OCI-LY7 (cell line): ENCODE data around the gene TRA2B. TPM values are rescaled to one million over a fixed set of nuclear protein-coding genes. Genes with fewer than 3 reads are reported as not detected.

Experiments used
- BruUV-seq: library from RNA; stranded (reverse); fragments of 400-500 nt; replicated peaks from 2 replicates; lab custom pipeline; 2021; lab: Mats Ljungman, UMichigan
- CTCF ChIA-PET: fragments of 300-600 bp; sonication (Branson Sonifier 250); formaldehyde crosslinking; loops from one replicate; lab custom pipeline; 2022; ENCODE audit warnings: antibody characterized with exemption; ENCODE audit not compliant: unreplicated experiment; lab: Charles Lee
- POLR2A ChIA-PET: fragments of 300-600 bp; sonication (Branson Sonifier 250); formaldehyde crosslinking; loops from one replicate; lab custom pipeline; 2022; ENCODE audit warnings: antibody characterized with exemption; lab: Charles Lee
- DNase-seq: peaks from one replicate; pipeline ENCODE4 v3.0.0-alpha.2; 2015; ENCODE audit warnings: low spot score
- H2AFZ ChIP-seq: fragments of 200-600 bp; sonication (generic), shearing (Covaris generic); 2 replicates; pipeline ENCODE4 v1.6.1; 2014; ENCODE audit warnings: mild to moderate bottlenecking, antibody characterized with exemption, low read length, moderate library complexity
- H3K27ac ChIP-seq: fragments of 200-600 bp; sonication (generic); 2 replicates; pipeline ENCODE4 v1.5.1; 2014; ENCODE audit warnings: mixed run types, low read depth, mild to moderate bottlenecking, moderate library complexity, low read length, inconsistent platforms; ENCODE audit not compliant: poor library complexity, severe bottlenecking
- H3K36me3 ChIP-seq: fragments of 200-600 bp; sonication (generic); 2 replicates; pipeline ENCODE4 v1.6.1; 2014; ENCODE audit warnings: mild to moderate bottlenecking, antibody characterized with exemption, low read length, moderate library complexity, mixed read lengths; ENCODE audit not compliant: insufficient read depth
- H3K4me1 ChIP-seq: fragments of 200-600 bp; sonication (generic); 2 replicates; pipeline ENCODE4 v1.5.1; 2014; ENCODE audit warnings: mild to moderate bottlenecking, low read length; ENCODE audit not compliant: insufficient read depth, poor library complexity, severe bottlenecking
- H3K4me2 ChIP-seq: fragments of 200-600 bp; sonication (generic); 2 replicates; pipeline ENCODE4 v1.6.1; 2014; ENCODE audit warnings: mild to moderate bottlenecking, low read length
- H3K4me3 ChIP-seq: fragments of 200-600 bp; sonication (generic); 2 replicates; pipeline ENCODE4 v1.5.1; 2014; ENCODE audit warnings: mild to moderate bottlenecking, low read depth, low read length; ENCODE audit not compliant: poor library complexity, severe bottlenecking
- H3K79me2 ChIP-seq: fragments of 200-600 bp; sonication (generic); 2 replicates; pipeline ENCODE4 v1.6.1; 2016; ENCODE audit warnings: low read depth, mild to moderate bottlenecking, low read length, moderate library complexity, mixed read lengths; ENCODE audit not compliant: insufficient read depth
- H3K9me2 ChIP-seq: fragments of 200-600 bp; sonication (generic); 2 replicates; pipeline ENCODE4 v1.6.1; 2016; ENCODE audit warnings: mild to moderate bottlenecking, low read length, mixed read lengths; ENCODE audit not compliant: insufficient read depth
- H3K9me3 ChIP-seq: fragments of 200-600 bp; sonication (generic); 2 replicates; pipeline ENCODE4 v1.6.1; 2014; ENCODE audit warnings: mild to moderate bottlenecking, mixed run types, low read length, mixed read lengths
- H4K20me1 ChIP-seq: fragments of 200-600 bp; sonication (generic); 2 replicates; pipeline ENCODE4 v1.6.1; 2014; ENCODE audit warnings: mild to moderate bottlenecking, antibody characterized with exemption, low read length, moderate library complexity, mixed read lengths; ENCODE audit not compliant: insufficient read depth
- EZH2phosphoT487 ChIP-seq: fragments of 200-600 bp; sonication (generic); IDR thresholded peaks from 2 replicates; pipeline ENCODE4 v1.6.1; 2018; ENCODE audit warnings: low read depth, borderline replicate concordance, mild to moderate bottlenecking, mixed run types, antibody characterized with exemption, low read length, moderate library complexity, mixed read lengths
- intact Hi-C: fragments of 100-400 bp; cut with micrococcal nuclease; formaldehyde crosslinking; loops from one replicate; pipeline ENCODE4 v1.10.0; 2022; ENCODE audit not compliant: unreplicated experiment
- total RNA-seq, 2 experiments: library from RNA; depleted of rRNA in 1 of 2; stranded (reverse); fragments of >200 nt in 1 of 2; shearing (Covaris generic) in 1 of 2; gene quantifications; 2 replicates each; pipeline ENCODE4 v1.2.3, GENCODE V29; 2014 to 2022
- TF ChIP-seq, protein P1 (sequence below): fragments of 200-600 bp; sonication (generic); conservative IDR thresholded peaks from 2 replicates; pipeline ENCODE4 v1.5.1; 2014; ENCODE audit warnings: mild to moderate bottlenecking, antibody characterized with exemption, low read length, moderate library complexity, mixed read lengths

The TRA2B gene
- total RNA-seq, 2 experiments from 2014 or later = 325 to 349 TPM

DNA sequence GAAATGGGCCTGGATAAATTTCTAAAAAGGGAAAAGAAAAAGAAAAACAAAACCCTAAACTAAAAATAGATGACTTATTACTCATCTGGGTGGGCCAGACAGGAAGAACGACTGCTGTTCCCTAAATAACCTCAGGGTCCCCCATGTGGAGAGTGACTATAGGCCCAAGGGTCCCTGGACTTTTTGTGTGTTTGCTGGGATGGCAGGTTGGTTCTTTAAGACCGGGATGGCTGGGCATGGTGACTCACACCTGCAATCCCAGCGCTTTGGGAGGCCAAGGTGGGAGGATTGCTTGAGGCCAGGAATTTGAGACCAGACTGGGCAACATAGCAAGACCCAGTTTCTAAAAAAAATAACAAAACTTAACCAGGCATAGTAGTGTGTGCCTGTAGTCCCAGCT lies 43.8 kb upstream of the TRA2B start:
- Histone ChIP-seq H3K79me2 (no peaks in the 10 kb centered on the region), H4K20me1 (no peaks in the 10 kb centered on the region), H3K27ac (no peak overlapping the region), H3K36me3 (no peaks in the 10 kb centered on the region), H3K4me2 (no peak overlapping the region), H2AFZ (no peak overlapping the region), H3K9me2 (no peaks in the 10 kb centered on the region), H3K4me1 (no peaks in the 10 kb centered on the region), H3K4me3 (no peak overlapping the region), H3K9me3 (no peaks in the 10 kb centered on the region)
- CTCF ChIA-PET = interaction anchor here (0.7 kb wide), 1 partner anchor 263 kb away, joined by 5 read pairs; no protein-coding TSS in a partner anchor
- no peak for DNase-seq
- no TSS peak for BruUV-seq
- intact Hi-C loops = loop anchor here (2.0 to 10.0 kb wide), 3 partner anchors 123 to 633 kb away; partner anchors contain the start of gene ETV5
- TF ChIP-seq, protein P1, sequence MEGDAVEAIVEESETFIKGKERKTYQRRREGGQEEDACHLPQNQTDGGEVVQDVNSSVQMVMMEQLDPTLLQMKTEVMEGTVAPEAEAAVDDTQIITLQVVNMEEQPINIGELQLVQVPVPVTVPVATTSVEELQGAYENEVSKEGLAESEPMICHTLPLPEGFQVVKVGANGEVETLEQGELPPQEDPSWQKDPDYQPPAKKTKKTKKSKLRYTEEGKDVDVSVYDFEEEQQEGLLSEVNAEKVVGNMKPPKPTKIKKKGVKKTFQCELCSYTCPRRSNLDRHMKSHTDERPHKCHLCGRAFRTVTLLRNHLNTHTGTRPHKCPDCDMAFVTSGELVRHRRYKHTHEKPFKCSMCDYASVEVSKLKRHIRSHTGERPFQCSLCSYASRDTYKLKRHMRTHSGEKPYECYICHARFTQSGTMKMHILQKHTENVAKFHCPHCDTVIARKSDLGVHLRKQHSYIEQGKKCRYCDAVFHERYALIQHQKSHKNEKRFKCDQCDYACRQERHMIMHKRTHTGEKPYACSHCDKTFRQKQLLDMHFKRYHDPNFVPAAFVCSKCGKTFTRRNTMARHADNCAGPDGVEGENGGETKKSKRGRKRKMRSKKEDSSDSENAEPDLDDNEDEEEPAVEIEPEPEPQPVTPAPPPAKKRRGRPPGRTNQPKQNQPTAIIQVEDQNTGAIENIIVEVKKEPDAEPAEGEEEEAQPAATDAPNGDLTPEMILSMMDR = no peak
- no peak for TF ChIP-seq EZH2phosphoT487
- POLR2A ChIA-PET = no interaction called here

DNA sequence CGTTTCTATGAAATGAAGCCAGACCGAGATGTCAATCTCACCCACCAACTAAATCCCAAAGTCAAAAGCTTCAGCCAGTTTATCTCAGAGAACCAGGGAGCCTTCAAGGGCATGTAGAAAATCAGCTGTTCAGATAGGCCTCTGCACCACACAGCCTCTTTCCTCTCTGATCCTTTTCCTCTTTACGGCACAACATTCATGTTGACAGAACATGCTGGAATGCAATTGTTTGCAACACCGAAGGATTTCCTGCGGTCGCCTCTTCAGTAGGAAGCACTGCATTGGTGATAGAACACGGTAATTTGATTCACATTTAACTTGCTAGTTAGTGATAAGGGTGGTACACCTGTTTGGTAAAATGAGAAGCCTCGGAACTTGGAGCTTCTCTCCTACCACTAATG lies 41.9 kb upstream of the TRA2B start:
- Histone ChIP-seq H4K20me1 (no peaks in the 10 kb centered on the region), H3K4me1 (no peaks in the 10 kb centered on the region), H3K36me3 (no peaks in the 10 kb centered on the region), H3K4me3 (no peak overlapping the region), H3K9me3 (no peaks in the 10 kb centered on the region), H3K79me2 (no peaks in the 10 kb centered on the region), H3K4me2 (no peak overlapping the region), H3K27ac (no peak overlapping the region), H3K9me2 (no peaks in the 10 kb centered on the region), H2AFZ (no peak overlapping the region)
- ChIA-PET CTCF (no interaction called here), POLR2A (interaction anchor here (1.0 kb wide), 1 partner anchor 18 kb away, joined by 3 read pairs; no protein-coding TSS in a partner anchor)
- no peak for TF ChIP-seq EZH2phosphoT487
- TF ChIP-seq, protein P1 = no peak
- DNase-seq = no peak
- intact Hi-C loops = loop anchor here (10.0 kb wide), 1 partner anchor 125 kb away; the partner anchor contains the start of gene ETV5
- BruUV-seq = no TSS peak

DNA sequence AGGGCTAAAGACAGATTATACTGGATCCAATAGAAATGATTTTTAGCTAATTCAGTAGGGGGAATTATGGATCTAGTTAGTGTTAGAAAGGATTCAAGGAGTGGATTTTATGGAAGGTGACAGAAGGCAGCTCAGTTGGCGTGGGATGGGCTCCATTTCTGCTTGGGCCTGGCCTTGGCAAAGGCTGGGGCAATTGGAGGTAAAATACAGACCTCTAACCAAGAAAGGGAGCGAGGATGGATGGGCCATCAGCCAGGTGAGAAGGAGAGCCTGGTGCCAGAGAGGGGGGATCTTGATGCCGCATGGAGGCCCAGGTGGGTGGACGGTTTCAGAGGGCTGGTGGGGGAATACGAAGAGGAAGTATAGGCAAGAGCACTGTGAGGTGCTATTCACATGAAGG lies 40.7 kb upstream of the TRA2B start:
- Histone ChIP-seq H3K27ac (no peak overlapping the region), H2AFZ (0 out of 2 replicates have a peak overlapping the region, but pooled peaks have one; percentile 46), H3K4me3 (no peak overlapping the region), H3K4me1 (no peaks in the 10 kb centered on the region), H3K79me2 (no peaks in the 10 kb centered on the region), H3K4me2 (no peak overlapping the region), H3K36me3 (no peaks in the 10 kb centered on the region), H4K20me1 (no peaks in the 10 kb centered on the region), H3K9me2 (no peaks in the 10 kb centered on the region), H3K9me3 (no peaks in the 10 kb centered on the region)
- intact Hi-C loops = no loop called here
- BruUV-seq = no TSS peak
- CTCF ChIA-PET = no interaction called here
- TF ChIP-seq EZH2phosphoT487 = no peak
- TF ChIP-seq, protein P1 = no peak
- no peak for DNase-seq
- POLR2A ChIA-PET = no interaction called here
